ENCODE data around the gene LPAR1. TPM values are rescaled to one million over a fixed set of nuclear protein-coding genes. Genes with fewer than 3 reads are reported as not detected.

LPAR1 gene
- polyA plus RNA-seq, 3 donors from 2014 or later: 0.59 to 0.84 TPM; not detected in 1

DNA sequence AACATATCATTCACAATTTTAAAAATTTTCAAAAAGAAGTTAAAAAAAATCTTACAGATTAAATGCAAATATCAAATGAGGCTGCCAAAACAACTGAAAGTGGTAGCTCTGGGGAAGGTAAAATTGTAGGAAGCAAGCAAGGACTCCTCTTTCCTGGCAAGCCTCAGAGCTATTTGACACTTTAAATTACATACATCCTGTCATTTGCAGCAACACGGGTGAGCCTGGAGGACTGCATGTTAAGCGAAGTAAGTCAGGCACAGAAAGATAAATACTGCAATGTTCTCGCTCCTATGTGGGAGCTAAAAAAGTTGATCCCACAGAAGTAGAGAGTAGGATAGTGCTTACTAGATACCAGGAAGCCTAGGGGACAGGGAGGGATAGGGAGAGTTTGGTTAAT is 58.0 kb downstream of the LPAR1 start:
- Mint-ChIP-seq H3K27ac (no peak overlapping the region), H3K27me3 (ENCODE audit: low read depth in 3 of 3) (no peaks in the 10 kb centered on the region), H3K4me1 (no peaks in the 10 kb centered on the region), H3K36me3 (no peaks in the 10 kb centered on the region), H3K4me3 (no peak overlapping the region), H3K9me3 (peaks cover 0 to 7% (median 2%) of the 10 kb centered on the region in 6 donors)
- DNase-seq: no peak

DNA sequence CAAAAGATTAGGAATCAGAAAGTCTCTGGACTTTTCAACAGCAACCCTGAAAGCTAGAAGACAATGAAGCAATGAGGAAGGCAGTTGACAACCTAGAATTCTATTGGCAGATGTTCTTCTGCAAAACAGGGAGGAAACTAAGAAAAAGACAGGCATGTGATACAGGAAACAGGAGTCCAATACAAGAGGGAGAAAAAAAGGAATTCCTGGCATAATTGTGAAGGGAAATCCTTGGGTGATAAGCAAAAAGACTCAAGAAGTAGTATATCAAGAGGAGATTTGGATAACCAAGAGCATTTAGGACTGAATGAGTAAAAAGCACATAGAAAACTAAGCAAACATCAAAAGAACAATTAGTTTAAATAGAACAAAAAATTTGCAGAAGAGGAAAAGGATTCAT is 58.6 kb downstream of the LPAR1 start:
- Mint-ChIP-seq H3K27ac (no peak overlapping the region), H3K36me3 (no peaks in the 10 kb centered on the region), H3K4me3 (no peak overlapping the region)

DNA sequence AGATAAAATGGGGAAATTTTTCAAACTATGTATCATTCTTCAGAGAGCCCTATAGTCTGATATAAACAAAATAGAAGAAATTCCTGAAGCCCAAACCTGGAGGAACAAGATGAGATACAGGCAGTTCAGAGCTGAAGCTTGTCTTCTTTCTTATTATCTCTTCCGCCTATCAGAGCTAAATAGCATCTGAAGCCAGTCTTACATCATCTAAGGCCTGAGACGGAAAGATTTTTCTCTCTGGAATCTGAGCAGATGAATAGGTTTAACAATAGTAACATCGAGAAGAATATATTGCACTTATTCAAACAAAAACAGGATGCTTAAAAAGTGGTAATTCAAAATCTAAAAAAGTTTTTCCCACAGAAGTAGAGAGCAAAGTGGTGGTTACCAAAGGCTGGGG is 59.8 kb downstream of the LPAR1 start:
- DNase-seq: no peak
- H3K4me1 Mint-ChIP-seq: no peaks in the 10 kb centered on the region
- H3K27me3 Mint-ChIP-seq (ENCODE audit: low read depth in 3 of 3): peaks cover 0 to 3% (median 0%) of the 10 kb centered on the region in 3 donors
- H3K4me3 Mint-ChIP-seq: no peak overlapping the region
- H3K9me3 Mint-ChIP-seq: peaks cover 0 to 7% (median 2%) of the 10 kb centered on the region in 6 donors
- H3K27ac Mint-ChIP-seq: no peak overlapping the region
- H3K36me3 Mint-ChIP-seq: no peaks in the 10 kb centered on the region

More for the DNA sequence above, 58.6 kb downstream of the LPAR1 start:
- Mint-ChIP-seq H3K4me1 (no peaks in the 10 kb centered on the region), H3K9me3 (peaks cover 0 to 7% (median 2%) of the 10 kb centered on the region in 6 donors), H3K27me3 (ENCODE audit: low read depth in 3 of 3) (peaks cover 0 to 3% (median 0%) of the 10 kb centered on the region in 3 donors)
- no peak for DNase-seq

DNA sequence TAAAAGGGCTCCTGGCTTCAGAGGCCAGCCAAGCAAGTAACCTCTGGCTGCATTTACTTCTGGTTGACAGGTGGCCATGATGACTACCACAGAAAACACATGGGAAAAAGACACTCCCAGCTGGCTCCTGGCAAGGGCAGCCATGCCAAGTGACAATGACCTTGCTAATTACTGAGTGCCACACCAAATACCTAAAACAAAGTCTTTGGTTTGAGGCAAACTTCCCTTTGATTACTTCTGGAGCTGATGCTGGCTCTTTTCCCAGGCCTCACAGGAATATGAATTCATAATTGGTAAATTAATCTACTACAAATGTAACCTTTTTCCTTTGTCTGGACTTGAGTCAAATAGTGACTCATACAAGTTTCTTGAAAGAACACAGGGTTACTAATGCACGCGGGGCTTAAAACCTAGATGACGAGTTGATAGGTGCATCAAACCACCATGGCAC is 61.0 kb downstream of the LPAR1 start:
- H3K9me3 Mint-ChIP-seq: peaks cover 0 to 7% (median 2%) of the 10 kb centered on the region in 6 donors
- H3K27me3 Mint-ChIP-seq (ENCODE audit: low read depth in 3 of 3): peaks cover 0 to 3% (median 0%) of the 10 kb centered on the region in 3 donors
- no peak overlapping the region for H3K4me3 Mint-ChIP-seq
- no peaks in the 10 kb centered on the region for H3K36me3 Mint-ChIP-seq
- no peak for DNase-seq
- no peaks in the 10 kb centered on the region for H3K4me1 Mint-ChIP-seq
- no peak overlapping the region for H3K27ac Mint-ChIP-seq

DNA sequence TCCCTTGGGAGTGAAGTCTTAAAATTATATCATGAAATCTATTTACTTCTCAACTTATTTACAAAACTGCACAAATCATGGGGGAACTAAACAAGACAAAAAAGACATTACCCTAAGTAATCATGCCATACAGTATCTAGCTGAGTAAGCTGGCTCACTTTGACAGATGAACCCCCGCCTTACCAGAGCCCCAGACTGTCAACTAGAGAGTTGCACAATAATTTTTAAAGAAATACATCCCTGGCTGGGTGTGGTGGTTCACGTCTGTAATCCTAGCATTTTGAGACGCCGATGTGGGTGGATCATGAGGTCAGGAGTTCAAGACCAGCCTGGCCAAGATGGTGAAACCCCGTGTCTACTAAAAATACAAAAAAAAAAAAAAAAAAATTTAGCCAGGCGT is 62.3 kb downstream of the LPAR1 start:
- H3K9me3 Mint-ChIP-seq: peaks cover 0 to 7% (median 2%) of the 10 kb centered on the region in 6 donors
- H3K4me1 Mint-ChIP-seq: no peaks in the 10 kb centered on the region
- no peaks in the 10 kb centered on the region for H3K36me3 Mint-ChIP-seq
- no peak overlapping the region for H3K4me3 Mint-ChIP-seq
- H3K27ac Mint-ChIP-seq: no peak overlapping the region
- peaks cover 0 to 3% (median 0%) of the 10 kb centered on the region in 3 donors for H3K27me3 Mint-ChIP-seq (ENCODE audit: low read depth in 3 of 3)
- no peak for DNase-seq

DNA sequence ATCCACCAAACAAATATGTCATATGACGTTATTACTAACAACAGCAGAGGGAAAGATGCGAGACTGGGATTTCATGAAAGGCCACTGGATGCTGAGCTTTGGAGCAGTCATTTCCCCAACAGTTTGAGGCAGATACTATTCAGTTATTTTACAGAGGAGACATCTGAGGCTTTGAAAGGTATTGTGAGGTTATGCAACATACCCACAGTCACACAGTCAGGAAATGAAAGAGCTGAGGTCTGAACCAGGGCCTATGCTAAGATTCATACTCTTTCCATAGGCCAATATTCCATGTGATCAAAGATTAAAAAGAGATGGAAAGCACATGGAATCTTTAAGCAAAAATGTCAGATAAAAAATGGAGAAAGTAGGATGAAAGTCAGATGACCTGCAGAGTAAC is 63.0 kb downstream of the LPAR1 start:
- peaks cover 0 to 7% (median 2%) of the 10 kb centered on the region in 6 donors for H3K9me3 Mint-ChIP-seq
- no peaks in the 10 kb centered on the region for H3K4me1 Mint-ChIP-seq
- no peak for DNase-seq
- H3K4me3 Mint-ChIP-seq: no peak overlapping the region
- peaks cover 0 to 3% (median 0%) of the 10 kb centered on the region in 3 donors for H3K27me3 Mint-ChIP-seq (ENCODE audit: low read depth in 3 of 3)
- H3K36me3 Mint-ChIP-seq: no peaks in the 10 kb centered on the region
- H3K27ac Mint-ChIP-seq: no peak overlapping the region

DNA sequence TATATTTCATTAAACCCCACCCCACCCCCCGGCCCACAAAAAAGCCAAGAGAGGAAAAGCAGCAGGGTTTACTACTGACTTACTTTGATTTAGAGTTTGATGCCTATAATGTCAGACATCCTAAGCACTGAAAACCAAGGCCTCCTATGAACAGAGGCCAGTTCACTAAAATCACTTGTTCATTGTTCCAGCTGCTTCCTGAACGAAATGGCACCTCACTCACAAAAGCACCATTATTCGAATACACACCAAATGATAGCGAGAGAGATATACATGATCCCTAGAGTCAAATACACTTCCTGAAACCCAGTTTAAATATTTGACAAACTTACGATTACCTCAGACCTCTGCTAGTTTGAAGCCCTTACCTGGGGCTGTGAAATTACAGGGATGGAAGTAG is 66.6 kb downstream of the LPAR1 start:
- Mint-ChIP-seq H3K9me3 (peaks cover 0 to 4% (median 1%) of the 10 kb centered on the region in 6 donors), H3K4me3 (no peak overlapping the region), H3K36me3 (no peaks in the 10 kb centered on the region), H3K27ac (no peak overlapping the region), H3K4me1 (no peaks in the 10 kb centered on the region), H3K27me3 (ENCODE audit: low read depth in 3 of 3) (peaks cover 0 to 3% (median 0%) of the 10 kb centered on the region in 3 donors)
- no peak for DNase-seq

DNA sequence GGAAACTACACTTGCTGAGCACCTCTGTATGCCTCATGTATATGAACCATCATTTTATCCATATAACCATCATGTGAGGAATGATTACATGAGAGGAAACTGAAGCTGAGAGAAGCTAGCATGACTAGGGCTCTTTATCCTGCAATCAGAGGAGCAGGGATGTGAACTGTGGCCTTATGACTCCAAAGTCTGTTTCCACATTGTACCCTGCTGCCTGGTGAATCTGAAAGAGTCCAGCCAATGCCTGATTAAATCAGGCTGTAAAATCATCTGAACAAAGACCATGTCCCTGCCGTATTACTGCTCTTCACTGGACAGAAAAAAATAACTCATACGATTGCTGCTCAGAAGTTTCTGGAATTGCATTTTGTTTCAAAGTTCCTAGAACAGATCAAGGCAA is 67.0 kb downstream of the LPAR1 start:
- peaks cover 0 to 4% (median 0%) of the 10 kb centered on the region in 6 donors for H3K9me3 Mint-ChIP-seq
- H3K27ac Mint-ChIP-seq: no peak overlapping the region
- no peak overlapping the region for H3K4me3 Mint-ChIP-seq
- no peaks in the 10 kb centered on the region for H3K36me3 Mint-ChIP-seq
- no peak for DNase-seq
- peaks cover 0 to 3% (median 0%) of the 10 kb centered on the region in 3 donors for H3K27me3 Mint-ChIP-seq (ENCODE audit: low read depth in 3 of 3)
- no peaks in the 10 kb centered on the region for H3K4me1 Mint-ChIP-seq

DNA sequence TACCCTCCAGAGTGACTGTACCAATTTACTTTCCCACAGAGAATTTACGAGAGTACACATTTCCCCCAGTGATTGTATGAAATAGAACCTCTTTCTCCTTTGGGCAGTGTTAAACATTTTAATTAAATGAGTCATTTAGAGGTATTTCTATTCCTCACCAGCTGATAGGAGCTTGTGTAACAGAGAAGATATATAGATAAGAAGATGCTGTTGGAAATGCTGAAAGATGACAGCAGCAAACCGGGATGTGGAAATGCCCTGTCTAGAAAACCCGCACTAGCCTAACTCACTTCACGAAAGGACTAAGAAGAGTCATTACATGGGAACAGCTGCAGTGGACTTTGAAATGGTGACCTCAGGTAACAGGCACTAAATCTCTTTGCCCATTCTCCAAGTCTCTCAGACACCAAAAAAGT is 68.3 kb downstream of the LPAR1 start:
- DNase-seq: no peak
- H3K27me3 Mint-ChIP-seq (ENCODE audit: low read depth in 3 of 3): peaks cover 0 to 3% (median 0%) of the 10 kb centered on the region in 3 donors
- peaks cover 0 to 4% (median 0%) of the 10 kb centered on the region in 3 donors for H3K36me3 Mint-ChIP-seq
- H3K4me3 Mint-ChIP-seq: no peak overlapping the region
- no peaks in the 10 kb centered on the region for H3K4me1 Mint-ChIP-seq
- H3K9me3 Mint-ChIP-seq: peaks cover 0 to 7% (median 3%) of the 10 kb centered on the region in 6 donors
- H3K27ac Mint-ChIP-seq: no peak overlapping the region

DNA sequence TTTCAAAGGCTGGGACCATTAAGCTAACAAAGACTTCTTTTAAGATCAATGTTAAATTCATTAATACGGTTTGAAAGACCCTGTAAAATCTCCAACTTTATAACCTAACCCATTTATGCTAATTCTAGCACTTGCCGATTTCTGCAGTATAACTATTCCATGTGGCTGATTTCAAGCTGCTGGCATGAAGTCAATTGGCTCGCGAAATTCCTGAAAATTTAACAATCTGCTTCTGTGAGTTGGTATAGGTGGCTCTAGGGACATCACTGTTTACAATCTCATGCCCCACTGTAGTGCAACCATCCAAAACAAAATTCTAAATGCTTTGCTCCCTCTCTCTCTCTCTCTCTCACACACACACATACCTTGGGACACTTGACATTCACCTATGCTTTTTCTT is 70.2 kb downstream of the LPAR1 start:
- no peak for DNase-seq
- peaks cover 0 to 7% (median 3%) of the 10 kb centered on the region in 6 donors for H3K9me3 Mint-ChIP-seq
- H3K36me3 Mint-ChIP-seq: peaks cover 0 to 4% (median 0%) of the 10 kb centered on the region in 3 donors
- no peaks in the 10 kb centered on the region for H3K27me3 Mint-ChIP-seq (ENCODE audit: low read depth in 3 of 3)
- no peaks in the 10 kb centered on the region for H3K4me1 Mint-ChIP-seq
- no peak overlapping the region for H3K27ac Mint-ChIP-seq
- no peak overlapping the region for H3K4me3 Mint-ChIP-seq

DNA sequence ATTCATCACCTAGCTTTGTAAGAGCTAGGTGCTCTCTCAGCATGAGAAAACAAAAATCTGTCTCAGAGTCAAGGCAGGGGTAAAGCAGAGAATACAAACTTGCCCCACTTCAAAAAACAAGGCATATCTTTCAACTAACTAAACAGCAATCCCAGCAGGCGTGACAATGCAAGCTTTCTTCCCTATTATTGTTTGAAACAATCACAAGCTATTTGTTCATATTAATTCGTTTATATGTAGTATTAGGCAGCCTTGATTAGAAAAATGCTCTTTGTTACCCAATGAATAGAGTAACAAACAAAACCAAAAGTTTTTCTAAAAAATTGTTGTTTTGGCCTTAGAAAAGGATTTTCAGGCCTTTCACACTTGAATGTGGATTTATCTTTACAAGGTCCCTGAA is 71.1 kb downstream of the LPAR1 start:
- Mint-ChIP-seq H3K4me3 (no peak overlapping the region), H3K36me3 (peaks cover 0 to 4% (median 0%) of the 10 kb centered on the region in 3 donors), H3K27ac (no peak overlapping the region), H3K9me3 (peaks cover 0 to 7% (median 3%) of the 10 kb centered on the region in 6 donors), H3K27me3 (ENCODE audit: low read depth in 3 of 3) (no peaks in the 10 kb centered on the region), H3K4me1 (no peaks in the 10 kb centered on the region)
- DNase-seq: no peak

DNA sequence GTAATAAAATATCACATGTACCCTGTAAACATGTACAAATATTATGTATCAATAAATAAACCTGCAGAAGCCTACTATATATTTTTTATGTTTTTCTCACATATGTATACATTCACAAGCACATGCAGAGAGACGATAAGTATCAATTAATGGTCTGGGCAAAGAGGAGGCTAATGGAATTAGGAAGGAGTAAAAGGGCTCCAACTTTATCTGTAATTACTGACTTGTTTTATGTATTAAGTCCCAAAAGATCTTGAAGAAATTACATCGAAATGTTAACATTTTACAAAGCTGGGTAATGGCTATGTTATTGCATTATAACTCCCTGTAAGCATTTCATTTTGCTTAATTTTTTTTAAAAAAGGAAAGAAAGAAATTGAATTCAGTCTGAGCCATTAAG is 78.0 kb downstream of the LPAR1 start:
- Mint-ChIP-seq H3K27ac (no peak overlapping the region), H3K36me3 (peaks cover 0 to under 1% (median 0%) of the 10 kb centered on the region in 3 donors), H3K4me3 (no peak overlapping the region), H3K9me3 (peaks cover 3 to 11% (median 7%) of the 10 kb centered on the region in 6 donors), H3K4me1 (no peaks in the 10 kb centered on the region), H3K27me3 (ENCODE audit: low read depth in 3 of 3) (peaks cover 0 to 2% (median 0%) of the 10 kb centered on the region in 3 donors)
- no peak for DNase-seq

DNA sequence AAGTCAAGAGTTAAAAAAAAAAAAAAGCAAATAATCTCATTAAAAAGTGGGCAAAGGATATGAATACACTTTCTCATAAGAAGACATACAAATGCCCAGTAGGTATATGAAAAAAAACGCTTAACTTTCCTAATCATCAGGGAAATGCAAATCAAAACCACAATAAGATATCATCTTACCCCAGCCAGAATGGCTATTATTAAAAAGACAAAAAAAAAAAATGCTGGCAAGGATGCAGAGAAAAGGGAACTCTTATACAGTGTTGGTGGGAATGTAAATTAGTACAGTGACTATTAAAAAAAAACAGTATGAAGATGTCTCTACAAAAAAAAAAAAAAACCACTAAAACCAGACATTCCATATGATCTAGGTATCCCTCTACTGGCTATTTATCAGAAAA is 79.4 kb downstream of the LPAR1 start:
- Mint-ChIP-seq H3K27me3 (ENCODE audit: low read depth in 3 of 3) (peaks cover 0 to 5% (median 0%) of the 10 kb centered on the region in 3 donors), H3K27ac (no peak overlapping the region), H3K36me3 (no peaks in the 10 kb centered on the region), H3K4me3 (no peak overlapping the region), H3K4me1 (peaks cover 1 to 7% of the 10 kb centered on the region in 2 donors), H3K9me3 (peaks cover 7 to 19% (median 13%) of the 10 kb centered on the region in 6 donors)
- no peak for DNase-seq

DNA sequence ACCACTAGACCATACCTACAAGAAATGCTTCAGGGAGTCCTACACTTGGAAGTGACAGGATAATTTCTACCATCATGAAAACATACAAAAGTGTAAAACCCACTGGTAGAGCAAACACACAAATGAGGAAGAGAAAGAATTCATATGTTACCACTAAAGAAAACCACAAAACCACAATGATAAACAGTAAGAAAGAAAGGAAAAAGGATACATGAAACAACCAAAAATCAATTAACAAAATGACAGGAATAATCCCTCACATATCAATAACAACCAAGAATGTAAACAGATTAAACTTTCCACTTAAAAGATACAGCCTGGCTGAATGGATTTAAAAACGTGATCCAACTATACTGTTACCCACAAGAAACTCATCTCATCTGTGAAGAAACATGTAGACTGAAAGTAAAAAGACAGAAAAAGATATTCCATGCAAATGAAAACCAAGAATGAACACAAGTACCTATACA is 83.4 kb downstream of the LPAR1 start:
- Mint-ChIP-seq H3K4me3 (no peak overlapping the region), H3K9me3 (peaks cover 8 to 40% (median 17%) of the 10 kb centered on the region in 6 donors), H3K27ac (no peak overlapping the region), H3K4me1 (peaks cover 3 to 31% of the 10 kb centered on the region in 2 donors), H3K36me3 (no peaks in the 10 kb centered on the region), H3K27me3 (ENCODE audit: low read depth in 3 of 3) (peaks cover 0 to 5% (median 0%) of the 10 kb centered on the region in 3 donors)
- no peak for DNase-seq

DNA sequence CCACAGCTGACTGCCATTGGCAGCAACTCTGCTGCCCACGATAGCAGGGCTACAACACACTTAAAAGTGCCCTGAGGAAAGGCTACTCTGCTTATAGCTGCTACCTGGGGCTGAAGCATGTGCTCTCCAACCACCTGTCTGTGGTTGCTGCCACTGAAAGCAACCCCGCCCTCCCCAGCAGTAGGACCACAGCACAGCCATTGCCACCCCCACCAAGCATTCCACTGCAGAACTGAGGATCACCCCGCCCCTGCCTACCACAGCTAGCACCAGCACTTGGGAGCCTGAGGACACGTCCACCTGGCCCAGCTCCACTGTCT is 85.8 kb downstream of the LPAR1 start:
- H3K4me1 Mint-ChIP-seq: peaks cover 3 to 31% of the 10 kb centered on the region in 2 donors
- no peak overlapping the region for H3K4me3 Mint-ChIP-seq

More for the DNA sequence above, 85.8 kb downstream of the LPAR1 start:
- H3K9me3 Mint-ChIP-seq: peaks cover 4 to 40% (median 19%) of the 10 kb centered on the region in 6 donors
- DNase-seq: peak in 2 of 3 donors; percentile 13 to 14
- H3K36me3 Mint-ChIP-seq: peaks cover 0 to 8% (median 0%) of the 10 kb centered on the region in 3 donors
- H3K27me3 Mint-ChIP-seq (ENCODE audit: low read depth in 3 of 3): peaks cover 0 to 3% (median 0%) of the 10 kb centered on the region in 3 donors
- peak overlapping the region in 2 of 6 donors; percentile 12 to 70 for H3K27ac Mint-ChIP-seq
